Heart right ventricle (tissue), 16 donors: ENCODE results near the gene CCNDBP1. TPM values are rescaled to one million over a fixed set of nuclear protein-coding genes. Genes with fewer than 3 reads are reported as not detected.

Experiments
- ATAC-seq, 8 donors: fragments of 200-7000 bp; cut with Tn5 transposase; one replicate each; pipeline ENCODE4 v1.9.1; 2020; ENCODE audit warnings: mild to moderate bottlenecking in 8 of 8, moderate library complexity in 8 of 8, moderate number of reproducible peaks in 1 of 8
- DNase-seq, 2 donors: peaks; one replicate each; pipeline ENCODE4 v3.0.0-alpha.2; 2020
- H3K27ac ChIP-seq, 10 donors: fragments of 200-600 bp; sonication (generic) in 2 of 10; one replicate each; pipeline versions ENCODE4 v1.5.0 to v1.8.0; 2020 to 2022; ENCODE audit warnings: mild to moderate bottlenecking in 3 of 10
- H3K27me3 ChIP-seq, 7 donors: fragments of 200-600 bp; one replicate each; pipeline ENCODE4 v1.8.0; 2021 to 2022; ENCODE audit warnings: mild to moderate bottlenecking in 2 of 7
- H3K36me3 ChIP-seq, 9 donors: fragments of 200-600 bp; sonication (generic) in 1 of 9; one replicate each; pipeline versions ENCODE4 v1.5.0 to v1.8.0; 2020 to 2022; ENCODE audit warnings: mild to moderate bottlenecking in 2 of 9
- H3K4me1 ChIP-seq, 9 donors: fragments of 200-600 bp; sonication (generic) in 1 of 9; one replicate each; pipeline versions ENCODE4 v1.5.0 to v1.8.0; 2020 to 2022; ENCODE audit warnings: mild to moderate bottlenecking in 4 of 9
- H3K4me3 ChIP-seq, 10 donors: fragments of 200-600 bp; sonication (generic) in 2 of 10; one replicate each; pipeline versions ENCODE4 v1.5.0 to v1.8.0; 2020 to 2022; ENCODE audit warnings: mild to moderate bottlenecking in 7 of 10, moderate library complexity in 2 of 10
- H3K9me3 ChIP-seq, 11 donors: fragments of 200-600 bp in 10 of 11; sonication (generic) in 2 of 11; one replicate each; pipeline versions ENCODE4 v1.5.0 to v1.8.0; 2013 to 2022; ENCODE audit warnings: mild to moderate bottlenecking in 2 of 11, control low read depth in 1 of 11, moderate library complexity in 1 of 11
- CTCF ChIP-seq, 9 donors: fragments of 200-600 bp; sonication (generic) in 2 of 9; IDR thresholded peaks; one replicate each; pipeline versions ENCODE4 v1.5.0 to v1.8.0; 2021 to 2022; ENCODE audit warnings: antibody characterized with exemption in 9 of 9, mild to moderate bottlenecking in 5 of 9, moderate library complexity in 1 of 9
- WGBS, 2 donors: extraction: QIAGEN DNeasy Blood & Tissue Kit; methylation state at CpG; one replicate each; pipeline ENCODE4 v1.1.7; 2013; ENCODE audit warnings: inconsistent platforms in 1 of 2; 5-methylcytosine and 5-hydroxymethylcytosine counted together
- intact Hi-C, 10 donors: fragments of 100-400 bp; cut with DNase I; formaldehyde crosslinking; loops; one replicate each; pipeline versions ENCODE4 v1.11.1 to v1.14.2; 2022
- polyA plus RNA-seq, 2 donors: library from polyadenylated mRNA; stranded (reverse); fragments of 200-250 nt; gene quantifications; one replicate each; pipeline ENCODE4 v1.2.3, GENCODE V29; 2013
- total RNA-seq, 10 donors: library from RNA; stranded (reverse); fragmentation: NEBNext Ultra II Directional in 3 of 10; extraction: Animal tissue kit (Norgen Biotek cat#: 25700) in 3 of 10; gene quantifications; one replicate each; pipeline versions ENCODE4 v1.2.1 to v1.2.4, GENCODE V29; 2021 to 2023
- donor health status: Arrhythmogenic right ventricular cardiomyopathy.
- donor health status: ischemic (EF 13 %, LVEDD 7.1; RV severe dilation, severe dysfunction).
- donor health status: healthy with polysubstance abuse.
- donor health status: DM: no; HTN: yes; CAD: no.
- donor health status: DM: no; HTN: no; CAD: no.
- donor health status: ischemic (EF 25% LVEDD 6.9; RV normal size, moderate dysfunction).
- donor health status: ischemic (EF 25% LVEDD 5.7; RV mildly dilated, moderate dysfunction).
- donor health status: healthy.
- donor health status: DM: yes; HTN: yes; CAD: no.
- donor health status: Ischemic cardiomyopathy.
- donor health status: ischemic (EF 35%, LVEDD 5.7; RV mildly dilated, moderate dysfunction).
- donor health status: nonischemic (EF 11% LVEDD 7.7; RV severe dilation, severe dysfunction).
- donor health status: DM: yes; HTN: yes; CAD: no.
- donor health status: PGD.
- donor health status: ischemic (EF 29% LVEDD 5.4; RV normal size, mild dysfunction).
- donor health status: nonischemic (EF 23%, LVEDD 6.1; RV moderate dilation, normal function).

The CCNDBP1 gene
- total and polyA plus RNA-seq, 12 donors = 27.6 to 65.1 (median 59.0) TPM

DNA sequence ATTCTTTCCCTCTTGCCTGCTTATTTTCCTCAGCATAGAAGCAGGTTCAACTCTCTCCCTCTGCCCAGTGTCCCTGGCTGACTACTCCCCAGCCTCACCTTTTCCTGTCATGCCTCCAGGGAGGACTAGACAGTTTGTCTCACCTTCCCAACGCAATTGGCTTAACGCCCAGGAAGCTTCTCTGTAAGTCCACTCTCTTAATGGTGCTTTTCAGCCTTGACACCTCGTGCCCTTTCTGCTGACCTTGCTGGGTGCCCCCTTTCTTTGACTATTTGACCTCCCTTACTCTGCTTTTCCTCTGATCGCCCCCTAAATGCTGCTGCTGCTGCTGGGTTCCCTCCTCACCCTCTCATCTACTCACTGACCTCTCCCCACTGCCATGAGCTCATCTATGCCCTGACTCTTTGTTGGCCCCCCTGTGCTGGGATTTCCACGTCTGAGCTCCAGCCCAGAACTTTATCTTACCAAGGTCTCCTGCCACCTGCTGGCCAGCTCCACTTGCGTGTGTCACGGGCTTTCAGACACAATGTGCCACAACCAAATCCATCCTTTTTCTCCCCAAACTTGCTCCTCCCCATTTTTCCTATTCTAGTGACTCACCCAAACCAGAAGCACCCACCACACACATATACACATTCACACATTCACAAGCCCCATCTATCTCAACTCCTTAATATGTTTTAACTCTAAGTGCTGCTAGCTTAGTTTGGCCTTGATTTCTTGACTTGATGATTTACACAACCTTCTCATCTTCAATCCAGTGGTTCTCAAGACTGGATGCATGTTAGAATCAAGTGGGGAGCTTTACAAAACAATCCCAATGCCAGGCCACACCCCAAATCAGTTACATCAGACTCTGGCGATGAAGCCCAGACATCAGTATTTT lies 19.1 kb downstream of the CCNDBP1 start:
- peak; percentile 51 to 86 (median 68) for ATAC-seq
- Histone ChIP-seq H3K27me3 (peaks cover 0 to 14% (median 2%) of the 10 kb centered on the region in 7 donors), H3K4me1 (peaks cover 0 to 8% (median 7%) of the 10 kb centered on the region in 9 donors), H3K9me3 (no peaks in the 10 kb centered on the region), H3K27ac (no peak overlapping the region), H3K36me3 (no peaks in the 10 kb centered on the region), H3K4me3 (no peak overlapping the region)
- WGBS, 2 donors = 28 to 31% methylated on average over 8 of the region's 8 CpGs
- TF ChIP-seq CTCF (IDR thresholded peaks at IDR 0.05) = peak; percentile 12 to 73 (median 61)
- intact Hi-C loops = no loop called here
- peak; percentile 45 to 56 for DNase-seq

- WGBS, 2 donors = 83 to 89% methylated on average over 5 of the region's 5 CpGs
- no peak for ATAC-seq
- intact Hi-C loops = loop anchor here in 1 of 10 donors (5.0 kb wide), 1 partner anchor 76 kb away; no protein-coding TSS in a partner anchor
Observed at GRCh38 chr15:43206054-43206453, 20.9 kb downstream of the CCNDBP1 start.

GRCh38 chr15:43207024-43207423 lies 21.8 kb downstream of the CCNDBP1 start:
- Histone ChIP-seq H3K4me3 (no peak overlapping the region), H3K27ac (no peak overlapping the region), H3K36me3 (no peaks in the 10 kb centered on the region), H3K4me1 (peaks cover 0 to 8% (median 7%) of the 10 kb centered on the region in 9 donors), H3K27me3 (peaks cover 0 to 26% (median 7%) of the 10 kb centered on the region in 7 donors), H3K9me3 (no peaks in the 10 kb centered on the region)
- 91 to 93% methylated on average over 9 of the region's 9 CpGs for WGBS, 2 donors
- no peak for ATAC-seq
- DNase-seq = no peak
- intact Hi-C loops = loop anchor here in 1 of 10 donors (5.0 kb wide), 1 partner anchor 75 kb away; no protein-coding TSS in a partner anchor
- no peak for TF ChIP-seq CTCF (IDR thresholded peaks at IDR 0.05)

More at GRCh38 chr15:43206054-43206453, 20.9 kb downstream of the CCNDBP1 start:
- H3K4me1 ChIP-seq = peaks cover 0 to 8% (median 7%) of the 10 kb centered on the region in 9 donors
- no peaks in the 10 kb centered on the region for H3K9me3 ChIP-seq
- H3K36me3 ChIP-seq = no peaks in the 10 kb centered on the region
- DNase-seq = no peak
- no peak for TF ChIP-seq CTCF (IDR thresholded peaks at IDR 0.05)
- peaks cover 0 to 26% (median 7%) of the 10 kb centered on the region in 7 donors for H3K27me3 ChIP-seq
- H3K27ac ChIP-seq = no peak overlapping the region
- no peak overlapping the region for H3K4me3 ChIP-seq

GRCh38 chr15:43208052-43209002 lies 23.1 kb downstream of the CCNDBP1 start:
- TF ChIP-seq CTCF (IDR thresholded peaks at IDR 0.05) = no peak
- Histone ChIP-seq H3K27me3 (peaks cover 0 to 26% (median 7%) of the 10 kb centered on the region in 7 donors), H3K4me3 (no peak overlapping the region), H3K36me3 (no peaks in the 10 kb centered on the region), H3K27ac (no peak overlapping the region), H3K9me3 (no peaks in the 10 kb centered on the region), H3K4me1 (peaks cover 0 to 8% (median 7%) of the 10 kb centered on the region in 9 donors)
- intact Hi-C loops = loop anchor here in 1 of 10 donors (5.0 kb wide), 1 partner anchor 74 kb away; no protein-coding TSS in a partner anchor
- DNase-seq (no peak), ATAC-seq (no peak)
- 64 to 67% methylated on average over 23 of the region's 23 CpGs for WGBS, 2 donors
